Midbrain (tissue), 1 donor: ENCODE results near the gene STBD1.
"Not testable (repeated sequence)": the region's sequence is repeated elsewhere in the genome, so short reads cannot be mapped to it uniquely, and the experiment has no call there.

Source experiments
- DNase-seq: peaks from one replicate; lab custom pipeline; 2025; lab: John Stamatoyannopoulos, UW

The STBD1 gene

DNA sequence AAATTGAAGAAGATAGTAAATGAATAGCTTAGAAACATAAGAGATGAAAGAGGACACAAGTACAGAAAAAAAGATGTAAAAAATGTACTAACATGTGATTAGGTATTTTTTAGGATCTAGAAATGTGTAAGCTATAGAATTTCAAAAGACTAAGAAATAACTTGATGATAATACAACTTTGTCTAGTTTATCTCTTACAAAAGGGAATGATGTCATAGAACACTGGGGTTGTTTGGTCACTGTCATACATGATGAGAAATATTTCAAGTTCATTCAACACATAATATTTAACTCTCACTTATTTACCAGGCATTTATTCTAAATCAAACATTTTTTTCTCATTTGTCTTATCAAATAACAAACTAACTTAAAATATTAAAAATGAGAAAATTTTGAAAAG is 18.5 kb downstream of the STBD1 start:
- no peak for DNase-seq

DNA sequence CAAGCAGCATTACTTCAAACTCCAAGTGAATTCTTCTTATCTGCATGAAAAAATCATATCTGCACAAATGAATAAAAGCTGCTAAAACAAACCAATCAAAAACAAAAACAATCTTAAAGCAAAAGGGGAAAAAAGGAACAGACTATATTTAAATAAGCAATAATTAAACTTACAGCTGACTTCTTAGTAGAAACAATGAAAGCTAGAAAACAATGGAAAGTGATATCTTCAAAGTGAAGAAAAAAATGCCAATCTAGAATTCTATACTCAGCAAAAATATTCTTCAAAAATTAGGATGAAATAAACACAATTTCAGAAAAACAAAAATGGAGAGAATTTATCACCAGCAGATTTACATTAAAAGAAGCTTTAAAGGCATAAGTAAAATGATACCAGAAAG is 20.0 kb downstream of the STBD1 start:
- no peak for DNase-seq

DNA sequence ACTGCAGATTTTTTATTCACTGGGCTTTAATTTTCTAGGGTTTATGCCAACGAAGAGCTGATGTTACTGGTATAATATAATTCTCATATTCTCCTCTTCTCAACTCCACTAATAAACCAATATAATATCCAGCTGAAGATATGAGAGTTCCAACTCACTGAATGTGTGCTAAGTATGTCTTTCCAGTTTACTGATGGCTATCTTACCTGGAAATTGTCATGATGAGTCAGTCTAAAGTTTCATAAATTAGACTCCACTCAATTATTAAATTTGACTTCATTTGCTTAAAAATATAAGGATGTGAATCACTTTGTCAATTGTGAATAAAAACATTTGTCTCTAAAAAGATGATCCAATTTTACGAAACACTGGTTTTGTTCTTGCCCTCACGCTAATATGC is 28.4 kb downstream of the STBD1 start:
- no peak for DNase-seq

DNA sequence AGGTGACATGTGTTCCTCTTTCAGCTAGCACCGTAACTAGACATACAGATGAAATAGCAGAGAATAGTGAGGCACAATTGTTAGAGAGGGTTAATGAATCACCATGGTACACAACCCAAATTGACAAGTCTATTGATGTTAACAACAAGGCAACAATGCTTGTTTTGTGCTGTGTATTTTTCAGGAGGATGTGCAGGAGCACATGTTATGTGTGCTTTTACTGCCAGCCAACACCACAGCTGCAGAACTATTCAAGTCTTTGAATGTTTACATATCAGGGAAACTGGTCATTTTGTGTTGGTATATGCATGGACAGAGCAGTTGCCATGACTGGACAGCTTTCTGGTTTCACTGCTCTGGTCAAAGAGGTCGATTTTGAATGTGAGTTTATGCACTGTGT is 32.8 kb downstream of the STBD1 start:
- DNase-seq: no peak

DNA sequence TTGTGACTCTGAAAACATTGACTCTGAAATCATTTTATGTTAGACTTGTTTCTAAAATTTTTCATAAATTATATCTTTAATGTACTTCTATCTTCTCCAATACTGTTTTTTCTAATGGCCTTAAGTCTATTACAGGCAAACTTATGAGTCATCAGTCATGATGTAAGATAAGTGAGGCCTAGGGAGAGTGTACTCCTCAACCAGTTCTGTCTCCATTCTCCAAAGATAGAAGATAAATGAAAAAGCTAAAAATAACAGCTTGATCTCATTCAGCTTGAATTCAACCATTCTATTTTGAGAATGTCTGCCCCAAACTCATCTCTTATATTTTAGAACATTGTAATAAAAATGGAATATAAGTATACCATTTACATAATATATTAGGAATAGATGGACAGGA is 34.5 kb downstream of the STBD1 start:
- no peak for DNase-seq

DNA sequence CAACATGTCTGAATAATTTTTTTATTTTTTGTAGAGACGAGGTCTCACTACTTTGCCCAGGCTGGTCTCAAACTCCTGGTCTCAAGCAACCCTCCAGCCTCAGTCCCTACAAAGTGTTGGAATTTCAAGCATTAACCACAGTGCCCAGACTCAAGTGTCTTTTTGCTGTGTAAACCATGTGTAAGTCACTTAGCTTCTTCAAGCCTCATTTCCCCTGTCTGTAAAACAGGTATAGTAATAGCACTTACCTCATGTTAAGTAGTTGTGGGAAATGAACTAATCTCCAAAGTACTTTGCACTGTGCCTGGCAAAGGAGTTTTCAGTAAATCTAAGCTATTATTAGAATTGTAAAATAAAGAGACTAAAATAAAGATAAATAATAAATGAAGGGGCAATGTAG is 35.7 kb downstream of the STBD1 start:
- DNase-seq: no peak

DNA sequence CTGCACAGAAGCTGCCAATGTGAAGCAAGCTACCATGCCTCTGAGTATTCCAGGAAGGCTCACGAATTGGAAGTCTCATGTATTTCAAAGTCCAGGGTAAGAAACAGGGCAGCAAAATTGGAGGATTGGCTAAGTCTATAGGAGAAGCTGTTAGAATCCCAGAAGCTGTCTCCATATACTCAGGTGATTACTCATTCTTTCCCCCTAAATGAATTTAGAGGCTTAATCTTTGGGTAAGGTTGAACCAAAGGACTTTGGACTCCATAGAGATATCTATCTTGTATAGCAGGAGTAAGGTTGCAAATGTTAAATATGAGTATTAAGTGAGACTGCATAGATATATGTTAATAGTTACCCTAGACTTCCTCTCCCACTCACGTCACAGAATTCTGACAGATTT is 36.3 kb downstream of the STBD1 start:
- DNase-seq: no peak

DNA sequence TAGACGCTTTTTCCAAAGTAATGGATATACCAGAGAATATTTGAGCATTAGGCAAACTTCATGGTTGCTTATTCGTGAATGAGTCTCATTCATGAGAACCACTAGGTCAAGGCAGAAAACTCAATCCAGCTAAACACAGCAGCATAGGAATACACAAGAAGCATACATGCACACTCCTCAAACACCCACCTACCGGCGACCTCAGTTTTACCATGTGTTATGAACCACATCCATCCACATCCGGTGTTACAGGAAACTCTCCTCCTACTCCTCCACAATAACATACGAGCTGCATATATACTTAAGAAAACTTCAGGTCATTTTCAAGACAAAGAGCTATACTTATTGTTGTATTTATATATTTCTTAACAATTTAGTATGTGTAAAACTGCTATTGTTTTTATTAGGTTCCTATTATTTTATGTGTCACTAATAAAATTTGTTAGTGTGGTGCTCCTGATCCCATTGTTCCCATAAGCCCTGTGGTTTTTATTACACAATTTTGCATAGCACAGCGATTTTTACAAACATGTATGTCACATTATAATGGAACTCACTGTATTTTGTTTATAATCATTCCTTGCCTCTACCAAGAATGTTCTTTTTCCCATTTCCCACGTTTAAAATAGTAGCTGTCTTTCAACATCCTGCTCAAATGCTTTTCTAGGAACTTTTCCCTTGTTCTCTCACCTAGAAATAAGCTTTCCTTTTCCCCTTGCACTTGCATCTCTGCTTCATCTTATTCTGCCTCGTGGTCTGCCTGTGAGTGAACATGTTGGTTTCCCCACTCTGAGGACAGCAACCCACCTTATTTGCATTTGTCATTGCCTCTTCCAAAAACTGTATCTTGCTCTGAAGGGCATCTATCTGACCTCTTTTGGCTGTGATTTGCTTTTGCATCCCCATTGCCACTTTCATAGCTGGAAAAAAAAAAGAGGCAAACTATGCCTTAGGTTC is 48.3 kb downstream of the STBD1 start:
- DNase-seq: no peak

DNA sequence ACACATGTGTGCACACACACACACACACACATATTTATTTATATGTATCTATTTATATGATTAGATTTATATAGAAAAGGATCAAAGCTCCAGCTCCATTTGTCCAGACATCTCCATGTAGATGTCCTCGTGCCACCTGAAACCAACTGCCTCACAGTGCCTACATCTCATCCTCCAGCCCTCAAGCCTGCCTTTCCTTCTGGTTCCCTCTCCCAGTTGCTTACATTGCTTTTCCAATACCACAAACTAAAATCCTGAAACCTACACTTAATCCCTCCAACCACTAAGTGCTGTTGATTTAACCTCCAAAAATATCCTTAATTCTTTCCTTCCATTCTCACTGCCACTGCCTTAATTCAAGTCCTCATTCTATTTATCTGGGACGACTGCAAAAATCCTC is 51.4 kb downstream of the STBD1 start:
- no peak for DNase-seq

DNA sequence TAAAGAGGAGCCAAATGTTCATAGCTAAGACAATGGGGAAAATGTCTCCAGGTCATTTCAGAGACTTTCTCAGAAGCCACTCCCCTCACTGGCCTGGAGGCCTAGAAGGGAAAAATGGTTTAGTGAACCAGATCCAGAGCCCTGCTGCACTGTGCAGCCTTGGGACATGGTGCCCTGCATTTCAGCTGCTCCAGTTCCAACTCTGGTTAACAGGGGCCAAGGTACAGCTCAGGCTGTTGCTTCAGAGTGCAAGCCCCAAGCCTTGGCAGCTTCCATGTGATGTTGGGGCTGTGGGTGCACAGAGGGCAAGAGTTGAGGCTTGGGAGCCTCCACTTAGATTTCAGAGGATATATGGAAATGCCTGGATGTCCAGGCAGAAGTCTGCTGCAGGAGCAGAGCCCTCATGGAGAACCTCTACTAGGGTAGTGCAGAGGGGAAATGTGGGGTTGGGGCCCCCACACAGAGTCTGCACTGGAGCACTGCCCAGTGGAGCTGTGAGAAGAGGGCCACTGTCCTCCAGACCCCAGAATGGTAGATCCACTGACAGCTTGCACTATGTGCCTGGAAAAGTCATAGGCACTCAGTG is 53.4 kb downstream of the STBD1 start:
- DNase-seq: not testable (repeated sequence)
